NCI-H446 (cell line): ENCODE results near the gene TNN.
"Not testable (repeated sequence)": the region's sequence is repeated elsewhere in the genome, so short reads cannot be mapped to it uniquely, and the experiment has no call there.

ENCODE experiments used
- DNase-seq, 2 experiments: peaks; one replicate each; lab custom pipeline; 2025; lab: John Stamatoyannopoulos, UW

Gene TNN, protein sequence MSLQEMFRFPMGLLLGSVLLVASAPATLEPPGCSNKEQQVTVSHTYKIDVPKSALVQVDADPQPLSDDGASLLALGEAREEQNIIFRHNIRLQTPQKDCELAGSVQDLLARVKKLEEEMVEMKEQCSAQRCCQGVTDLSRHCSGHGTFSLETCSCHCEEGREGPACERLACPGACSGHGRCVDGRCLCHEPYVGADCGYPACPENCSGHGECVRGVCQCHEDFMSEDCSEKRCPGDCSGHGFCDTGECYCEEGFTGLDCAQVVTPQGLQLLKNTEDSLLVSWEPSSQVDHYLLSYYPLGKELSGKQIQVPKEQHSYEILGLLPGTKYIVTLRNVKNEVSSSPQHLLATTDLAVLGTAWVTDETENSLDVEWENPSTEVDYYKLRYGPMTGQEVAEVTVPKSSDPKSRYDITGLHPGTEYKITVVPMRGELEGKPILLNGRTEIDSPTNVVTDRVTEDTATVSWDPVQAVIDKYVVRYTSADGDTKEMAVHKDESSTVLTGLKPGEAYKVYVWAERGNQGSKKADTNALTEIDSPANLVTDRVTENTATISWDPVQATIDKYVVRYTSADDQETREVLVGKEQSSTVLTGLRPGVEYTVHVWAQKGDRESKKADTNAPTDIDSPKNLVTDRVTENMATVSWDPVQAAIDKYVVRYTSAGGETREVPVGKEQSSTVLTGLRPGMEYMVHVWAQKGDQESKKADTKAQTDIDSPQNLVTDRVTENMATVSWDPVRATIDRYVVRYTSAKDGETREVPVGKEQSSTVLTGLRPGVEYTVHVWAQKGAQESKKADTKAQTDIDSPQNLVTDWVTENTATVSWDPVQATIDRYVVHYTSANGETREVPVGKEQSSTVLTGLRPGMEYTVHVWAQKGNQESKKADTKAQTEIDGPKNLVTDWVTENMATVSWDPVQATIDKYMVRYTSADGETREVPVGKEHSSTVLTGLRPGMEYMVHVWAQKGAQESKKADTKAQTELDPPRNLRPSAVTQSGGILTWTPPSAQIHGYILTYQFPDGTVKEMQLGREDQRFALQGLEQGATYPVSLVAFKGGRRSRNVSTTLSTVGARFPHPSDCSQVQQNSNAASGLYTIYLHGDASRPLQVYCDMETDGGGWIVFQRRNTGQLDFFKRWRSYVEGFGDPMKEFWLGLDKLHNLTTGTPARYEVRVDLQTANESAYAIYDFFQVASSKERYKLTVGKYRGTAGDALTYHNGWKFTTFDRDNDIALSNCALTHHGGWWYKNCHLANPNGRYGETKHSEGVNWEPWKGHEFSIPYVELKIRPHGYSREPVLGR (N-terminal part only)

DNA sequence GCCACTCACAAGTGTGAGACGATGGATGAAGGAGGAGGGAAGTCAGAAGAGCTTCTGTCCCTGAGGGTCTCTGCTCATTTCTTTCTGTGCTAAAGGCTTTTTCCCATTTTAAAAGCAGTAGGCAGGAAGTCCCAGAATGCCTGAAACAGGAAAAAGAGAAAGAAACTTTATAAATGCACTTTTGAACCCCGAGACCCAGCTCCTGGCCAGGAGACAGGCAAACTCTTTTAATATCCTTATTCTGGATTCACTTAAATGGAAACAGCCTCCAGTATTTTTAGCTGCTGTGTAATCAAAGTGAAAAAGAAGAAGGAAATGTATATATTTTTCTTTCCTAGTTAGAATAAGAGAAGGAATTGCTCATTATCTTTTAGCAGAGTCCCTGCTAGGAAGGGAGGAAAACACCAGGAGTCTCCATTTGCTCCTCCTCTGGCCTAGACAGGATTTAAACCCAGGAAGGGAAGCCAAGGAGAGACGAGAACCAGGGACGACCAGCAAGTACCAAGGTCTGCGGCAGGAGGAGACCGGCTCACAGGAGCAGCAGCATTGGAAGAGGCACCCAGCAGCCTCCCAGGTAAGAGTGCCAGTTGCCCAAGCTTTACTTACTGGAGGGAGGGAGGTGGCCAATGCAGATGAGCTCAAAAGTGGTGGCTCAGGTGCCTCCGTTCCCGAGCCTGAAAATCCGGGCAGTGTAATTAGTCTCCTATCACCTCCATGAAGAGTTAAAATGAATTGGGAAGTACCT is at the start of gene TNN:
Gene TNN (plus strand): TSS at position 472 of the 745 bp plus-strand sequence. CDS start 9,586 bp downstream, outside the sequence.
- DNase-seq, result no peak

DNA sequence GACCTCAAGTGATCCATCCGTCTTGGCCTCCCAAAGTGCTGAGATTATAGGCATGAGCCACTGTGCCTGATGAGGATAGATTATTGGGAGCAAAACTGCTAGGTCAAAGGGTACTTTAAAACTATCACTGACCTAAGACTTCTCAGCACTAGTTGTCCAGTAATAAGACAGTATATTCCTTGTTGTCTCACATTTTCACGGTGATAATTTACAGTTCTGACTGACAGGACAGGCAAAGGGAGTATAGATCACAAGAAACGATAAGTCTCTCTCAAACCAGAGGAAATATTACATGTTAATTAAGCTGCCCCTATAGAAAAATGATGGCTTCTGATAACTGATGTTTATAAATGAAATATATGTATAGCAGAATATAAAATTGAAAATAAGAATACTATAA is 48.1 kb upstream of the TNN start:
- no peak for DNase-seq

DNA sequence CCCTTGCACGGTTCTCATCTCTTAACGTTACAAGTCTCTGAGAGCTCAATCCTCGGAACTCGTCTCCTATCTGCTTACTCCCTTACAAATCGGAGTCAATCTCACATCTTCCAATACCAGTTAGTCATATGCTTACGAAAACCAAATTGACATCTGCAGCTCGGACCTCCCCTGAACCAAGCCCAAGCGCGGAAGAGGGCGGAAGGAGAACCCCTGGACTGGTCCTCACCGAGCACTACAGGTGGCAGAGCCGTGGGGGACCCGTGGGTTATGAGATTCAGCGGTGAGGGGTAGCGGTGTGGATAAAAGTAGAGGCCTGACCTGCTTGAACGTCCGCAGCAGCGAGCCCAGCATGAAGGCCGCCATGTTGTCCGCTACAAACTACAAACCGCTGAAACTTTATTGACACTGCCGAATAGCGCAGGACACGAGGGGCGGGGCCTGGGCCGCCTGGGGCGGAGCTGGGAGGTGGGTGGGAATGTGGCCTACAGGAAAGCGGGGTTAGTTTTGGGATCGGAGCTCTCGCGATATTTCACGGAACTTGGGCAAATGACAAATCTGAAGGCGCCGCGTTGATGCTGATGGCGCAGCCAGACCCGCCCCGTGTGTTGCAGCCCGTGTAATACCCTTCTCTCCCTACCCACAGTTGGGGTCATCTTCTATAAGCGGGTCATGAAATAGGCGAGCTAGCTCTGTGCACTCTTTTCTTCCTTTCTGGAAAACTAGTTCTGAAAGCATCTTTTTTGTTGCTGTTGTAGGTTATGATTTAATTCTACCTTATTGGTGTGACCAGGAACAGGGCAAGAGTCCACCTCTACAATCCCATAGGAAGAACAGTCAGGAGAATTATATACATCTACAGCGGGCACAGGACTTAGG is 44.4 kb upstream of the TNN start, which contains the start of gene MRPS14:
Gene MRPS14 (minus strand): TSS at position 383 of the 879 bp plus-strand sequence. CDS start 17 bp downstream, at position 366.
- peak; percentile 98 to 100 for DNase-seq

DNA sequence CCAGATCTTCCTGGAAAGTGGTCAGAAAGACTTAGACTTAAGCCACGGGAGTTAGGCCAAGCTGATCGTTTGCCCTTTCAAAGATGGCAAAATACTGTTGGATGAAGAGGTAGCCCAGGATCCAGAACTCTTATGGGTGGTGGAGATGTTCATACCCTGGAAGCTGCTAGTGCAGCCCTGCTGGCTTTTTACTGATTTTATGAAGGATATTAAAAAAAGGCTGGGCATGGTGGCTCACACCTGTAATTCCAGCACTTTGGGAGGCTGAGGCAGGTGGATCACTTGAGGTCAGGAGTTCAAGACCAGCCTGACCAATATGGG is 43.8 kb upstream of the TNN start:
- not testable (repeated sequence) for DNase-seq

DNA sequence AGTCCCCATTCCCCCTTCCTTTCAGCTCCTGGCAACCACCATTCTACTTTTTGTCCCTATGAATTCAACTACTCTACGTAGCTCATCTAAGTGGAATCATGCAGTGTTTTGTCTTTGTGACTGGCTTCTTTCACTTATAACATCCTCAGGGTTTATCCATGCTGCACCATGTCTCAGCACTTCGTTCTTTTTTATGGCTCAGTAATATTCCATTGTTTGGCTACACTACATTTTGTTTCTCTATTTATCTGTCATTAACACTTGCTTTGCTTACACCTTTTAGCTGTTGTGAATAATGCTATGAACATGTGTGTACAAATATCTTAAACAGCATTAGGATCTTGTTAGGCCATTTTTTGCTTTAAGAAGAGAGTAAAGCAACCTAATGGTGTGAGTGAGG is 42.9 kb upstream of the TNN start:
- no peak for DNase-seq

DNA sequence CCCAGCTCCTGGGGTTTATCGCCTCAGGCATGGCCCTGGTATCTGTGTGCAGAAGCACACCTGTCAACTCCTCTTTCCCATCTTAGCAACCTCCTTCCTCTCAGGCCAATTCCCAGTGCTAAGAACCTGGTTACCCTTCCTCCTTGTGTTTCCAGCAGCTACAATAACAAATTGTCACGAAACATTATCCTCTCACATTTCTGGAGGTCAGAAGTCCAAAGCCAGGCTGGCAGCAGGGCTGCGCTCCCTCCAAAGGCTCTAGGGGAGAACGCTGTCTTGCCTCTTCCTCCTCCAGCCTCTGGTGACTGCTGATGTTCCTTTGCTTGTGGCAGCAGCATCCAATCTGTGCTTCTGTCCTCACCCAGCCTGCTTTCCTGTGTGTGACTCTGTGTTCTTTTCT is 33.7 kb upstream of the TNN start:
- DNase-seq, result no peak

DNA sequence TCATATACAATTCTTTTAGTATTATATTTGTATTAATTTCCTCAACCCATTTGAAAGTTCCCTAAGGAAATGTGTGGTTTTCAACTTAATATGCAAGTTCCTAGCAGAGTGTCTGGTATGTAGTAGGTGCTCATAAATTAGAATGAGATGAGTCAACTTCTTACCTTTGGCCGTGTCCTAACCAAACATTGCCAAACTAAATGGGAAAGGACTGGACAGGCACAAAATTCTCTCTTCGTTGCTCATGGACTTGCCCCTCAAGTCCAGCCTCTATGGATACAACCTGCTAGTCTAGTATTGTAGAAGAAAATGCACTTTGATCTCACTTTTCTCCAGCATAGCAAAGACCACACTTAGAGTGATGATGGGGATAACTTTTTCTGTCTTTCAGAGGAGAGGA is 32.9 kb upstream of the TNN start:
- DNase-seq, result no peak

DNA sequence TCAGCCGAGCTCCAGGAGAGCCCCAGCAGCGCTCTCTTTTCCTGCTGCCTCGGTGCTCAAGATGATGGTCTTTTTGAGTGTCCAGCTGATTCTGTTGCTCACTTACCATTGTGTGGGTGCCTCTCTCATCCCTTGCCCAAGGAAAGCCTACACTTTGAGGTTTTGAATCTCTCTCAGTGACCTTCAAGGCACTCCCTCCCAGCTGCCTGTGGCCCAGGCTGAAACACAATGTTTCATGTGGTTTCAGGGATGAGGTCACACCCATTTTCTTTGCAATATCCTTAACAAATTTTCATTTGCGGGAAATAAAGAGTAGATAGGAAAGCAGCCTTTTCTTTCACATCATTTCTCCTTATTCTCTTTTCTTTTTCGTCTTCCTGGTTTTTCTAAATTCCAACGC is 31.8 kb upstream of the TNN start:
- no peak for DNase-seq

DNA sequence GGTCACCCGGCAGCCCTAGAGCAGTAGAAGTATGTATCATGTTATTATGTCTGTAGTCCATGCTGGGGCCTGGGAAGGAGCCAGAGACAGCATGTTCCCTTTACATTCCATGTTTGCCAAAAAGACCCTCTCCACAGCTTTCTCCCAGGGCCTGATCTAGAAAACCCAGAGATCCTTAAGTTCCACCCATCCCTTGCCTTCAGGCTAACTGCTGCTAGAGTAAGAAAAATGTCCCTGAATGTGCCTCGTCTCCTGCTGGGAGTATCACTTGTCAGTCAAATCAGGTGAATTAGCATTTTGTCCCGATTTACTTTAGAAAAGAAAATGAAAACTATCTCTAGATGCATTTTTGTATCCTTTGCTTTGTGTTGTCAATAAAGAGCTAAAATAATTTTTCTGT is 31.2 kb upstream of the TNN start:
- no peak for DNase-seq

DNA sequence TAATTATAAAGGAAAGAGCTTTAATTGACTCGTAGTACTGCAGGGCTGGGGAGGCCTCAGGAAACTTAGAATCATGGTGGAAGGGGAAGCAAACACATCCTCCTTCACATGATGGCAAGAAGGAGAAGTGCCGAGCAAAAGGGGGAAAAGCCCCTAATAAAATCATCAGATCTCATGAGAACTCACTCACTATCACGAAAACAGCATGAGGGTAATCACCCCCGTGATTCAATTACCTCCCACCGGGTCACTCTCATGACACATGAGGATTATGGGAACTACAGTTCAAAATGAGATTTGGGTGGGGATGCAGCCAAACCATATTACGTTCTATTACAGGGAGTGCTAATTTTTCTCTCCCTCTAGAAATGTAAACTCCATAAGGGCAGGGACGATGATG is 30.2 kb upstream of the TNN start:
- DNase-seq, result no peak

DNA sequence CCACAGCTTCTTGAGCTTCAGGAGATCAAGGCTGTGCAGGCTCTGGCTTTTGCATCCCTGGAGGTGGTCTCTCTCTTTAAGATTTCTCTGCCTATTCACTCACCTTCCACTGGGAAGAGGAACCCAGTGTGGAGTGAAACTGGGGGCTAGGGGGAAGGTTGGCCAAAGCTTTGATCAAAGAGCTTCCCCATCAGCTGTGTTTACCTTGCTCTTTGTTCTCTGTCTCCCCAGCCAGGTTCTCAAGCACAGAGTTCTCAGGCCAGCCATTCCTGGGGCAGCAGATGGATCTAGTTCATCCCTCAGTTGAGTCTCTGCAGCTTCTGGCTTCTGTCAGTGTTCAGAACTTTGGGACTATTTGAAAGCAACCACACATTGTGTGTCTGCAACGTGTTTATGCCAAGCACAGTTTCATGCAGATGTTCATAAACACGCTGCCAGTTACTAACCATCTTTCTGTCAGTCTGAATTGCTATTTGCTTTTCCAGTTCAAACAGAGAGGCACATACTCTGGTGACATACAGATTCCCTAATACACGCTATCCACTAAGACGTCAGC is 27.2 kb upstream of the TNN start:
- no peak for DNase-seq

DNA sequence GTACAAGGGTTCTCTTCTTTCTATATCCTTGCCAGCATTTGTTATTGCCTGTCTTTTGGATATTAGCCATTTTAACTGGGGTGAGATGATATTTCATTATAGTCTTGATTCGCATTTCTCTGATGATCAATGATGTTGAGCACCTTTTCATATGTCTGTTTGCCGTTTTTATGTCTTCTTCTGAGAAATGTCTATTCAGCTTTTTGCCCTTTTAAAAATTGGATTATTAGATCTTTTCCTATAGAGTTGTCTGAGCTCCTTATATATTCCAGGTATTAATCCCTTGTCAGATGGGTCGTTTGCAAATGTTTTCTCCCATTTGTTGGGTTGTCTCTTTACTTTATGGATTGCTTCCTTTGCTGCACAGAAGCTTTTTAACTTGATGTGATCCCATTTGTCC is 25.0 kb upstream of the TNN start:
- no peak for DNase-seq

DNA sequence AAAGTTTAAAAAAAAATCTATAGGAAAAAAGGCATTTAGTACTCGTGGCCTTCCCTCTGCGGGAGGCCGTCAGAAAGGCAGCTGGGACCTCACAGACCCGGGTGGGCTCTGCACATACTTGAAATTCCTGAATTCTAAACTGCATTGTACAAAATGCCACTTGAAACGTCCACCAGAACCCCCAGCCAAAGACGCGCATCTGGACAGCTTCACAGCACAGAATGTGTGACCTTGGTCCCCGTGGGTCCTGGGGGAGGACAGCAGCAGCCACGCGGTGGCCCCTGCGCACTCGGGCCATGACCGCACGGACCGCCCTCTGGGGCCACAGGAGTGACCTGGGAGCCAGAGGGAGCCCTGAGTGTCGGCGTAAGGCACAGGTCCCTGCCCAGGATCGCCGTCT is 23.8 kb upstream of the TNN start:
- DNase-seq, result no peak

DNA sequence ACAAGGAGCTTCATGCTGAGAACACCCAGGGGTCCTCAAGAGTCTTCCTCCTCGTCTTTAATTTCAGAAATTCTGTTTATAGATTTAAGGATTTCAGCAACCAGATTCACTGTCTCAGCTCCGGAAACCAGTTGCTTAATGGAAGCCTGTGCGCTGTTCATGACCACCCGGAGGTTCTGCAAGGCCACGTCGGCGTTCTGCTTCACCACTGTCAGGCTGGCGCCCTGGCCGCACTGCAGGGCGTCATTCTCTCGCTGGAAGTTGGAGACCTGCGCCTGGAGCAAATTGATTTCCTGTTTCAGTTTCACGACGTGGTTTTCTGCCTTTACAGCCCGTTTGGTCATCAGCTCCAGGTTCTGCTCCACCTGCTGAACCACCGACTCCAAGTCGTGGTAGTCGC is 23.0 kb upstream of the TNN start:
- DNase-seq, result not testable (repeated sequence)

DNA sequence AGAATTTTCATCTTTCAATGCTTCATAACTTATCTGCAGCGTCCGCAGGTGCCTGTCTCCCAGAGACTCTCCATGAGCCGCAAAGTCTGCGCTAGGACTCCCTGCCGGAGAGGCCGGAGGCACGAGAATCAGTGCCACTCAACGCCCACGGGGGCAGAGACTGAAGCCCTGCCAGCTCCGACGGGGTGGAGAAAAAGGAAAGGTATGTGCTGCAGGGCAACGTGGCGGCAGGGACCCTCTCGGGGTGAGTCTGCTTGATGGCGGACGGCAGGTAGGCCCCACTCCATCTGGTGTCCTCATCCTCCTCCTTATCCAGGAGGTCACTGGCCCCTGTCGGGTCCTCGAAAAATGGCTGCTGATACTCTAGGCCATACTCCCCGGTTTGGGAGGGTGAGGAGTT is 22.5 kb upstream of the TNN start:
- DNase-seq, result no peak

DNA sequence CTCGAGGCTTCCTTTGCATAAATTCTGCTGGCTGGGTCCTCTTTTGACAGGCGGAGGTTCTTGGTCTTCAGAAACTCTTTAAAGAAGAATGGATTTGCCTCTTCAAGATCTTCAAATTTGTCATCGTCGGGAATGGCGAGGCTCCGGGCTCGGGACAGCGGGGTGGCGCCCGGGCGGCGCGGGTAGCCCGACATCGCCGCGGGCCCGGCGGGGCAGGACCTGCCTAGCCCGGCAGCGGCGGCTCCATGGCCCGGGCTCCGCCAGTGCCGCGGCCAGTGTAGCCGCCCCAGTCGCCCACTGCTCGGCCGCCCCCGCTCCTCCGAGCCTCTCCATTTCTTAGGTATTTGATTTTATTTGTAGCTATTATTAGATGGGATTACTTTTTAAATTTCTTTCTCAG is 22.1 kb upstream of the TNN start:
- DNase-seq, result no peak

DNA sequence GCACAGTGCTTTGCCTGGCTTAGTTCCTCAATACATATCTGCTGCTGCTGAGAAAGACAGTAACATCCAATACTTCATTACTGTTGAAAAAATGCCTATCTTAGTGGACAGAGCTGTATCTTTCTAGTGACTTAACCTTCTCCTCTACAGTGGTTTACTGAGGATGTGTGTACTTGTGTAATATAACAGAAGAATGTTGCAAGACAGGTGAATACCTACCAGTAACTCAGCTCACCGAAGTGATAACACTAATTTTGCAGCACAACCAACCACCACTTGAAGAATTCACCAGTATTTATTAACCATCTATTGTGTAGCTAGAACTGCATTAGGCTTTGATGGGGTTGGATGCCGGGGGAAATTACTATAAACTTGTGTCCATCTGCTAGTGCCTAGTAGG is 16.6 kb upstream of the TNN start:
- DNase-seq, result no peak

DNA sequence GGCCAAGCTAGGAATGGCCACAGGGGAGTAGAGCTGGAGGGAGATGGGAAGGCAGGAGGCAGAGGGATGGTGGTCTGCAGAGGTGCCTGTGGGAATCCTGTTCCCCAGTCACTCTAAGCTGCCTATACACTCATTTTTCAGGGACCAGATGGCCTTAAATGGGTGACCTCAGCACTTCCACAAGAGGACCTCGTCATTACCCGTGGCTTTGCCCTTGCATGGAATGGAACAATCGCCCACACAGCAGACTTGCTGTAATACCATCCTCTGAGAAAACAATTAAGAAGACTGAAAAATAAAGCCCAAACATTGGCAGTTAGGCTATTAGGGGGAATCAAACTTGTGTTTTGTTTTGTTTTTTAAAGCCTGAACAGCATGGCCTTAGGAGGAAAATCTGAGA is 12.9 kb upstream of the TNN start:
- no peak for DNase-seq

DNA sequence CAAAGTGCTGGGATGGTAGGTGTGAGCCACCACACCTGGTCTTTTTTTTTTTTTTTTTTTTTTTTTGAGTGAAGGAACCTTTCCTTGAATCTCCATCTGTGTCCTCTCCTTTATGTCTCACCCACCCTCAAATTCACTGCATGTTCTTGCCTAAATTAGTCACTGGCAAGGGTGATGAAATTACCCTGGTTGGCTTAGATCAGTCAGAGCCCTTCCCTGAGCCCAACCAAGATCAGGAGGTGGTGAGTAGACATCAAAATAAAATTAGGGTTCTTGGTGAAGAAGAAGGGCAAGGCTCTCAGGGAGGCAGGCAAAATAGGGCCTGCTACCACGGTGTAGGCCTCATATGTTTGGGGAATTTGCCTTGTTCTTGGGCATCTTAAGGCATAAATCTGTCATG is 5.3 kb upstream of the TNN start:
- DNase-seq, result no peak

DNA sequence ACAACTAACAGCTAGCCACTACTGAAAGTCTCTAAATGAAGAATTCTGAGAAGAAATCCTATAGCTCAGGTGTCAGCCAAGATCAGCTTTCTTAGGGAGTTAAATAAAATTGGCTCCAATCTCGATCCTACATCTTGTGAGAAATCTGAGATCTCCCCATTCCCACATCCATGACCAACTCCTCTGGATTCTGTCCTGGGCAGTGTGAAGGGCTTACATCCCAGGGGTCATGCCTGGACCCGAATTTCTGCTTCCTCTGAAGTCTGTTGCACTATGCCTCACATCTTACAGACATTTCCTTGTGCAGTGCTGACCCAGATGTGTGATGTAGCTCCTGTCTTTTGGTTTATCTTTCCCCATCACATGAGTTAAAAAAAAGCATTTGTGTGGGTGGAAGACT is 4.8 kb upstream of the TNN start:
- DNase-seq, result no peak
